GM18505 (cell line): Measurements from ENCODE around the gene MAN1A1.
"Not testable (repeated sequence)": the region's sequence is repeated elsewhere in the genome, so short reads cannot be mapped to it uniquely, and the experiment has no call there.

Experiments
- ATAC-seq: cut with Tn5 transposase; IDR thresholded peaks from one replicate; pipeline ENCODE4 v1.9.1; 2021; ENCODE audit not compliant: unreplicated experiment
- POLR2A ChIP-seq: IDR thresholded peaks from 4 replicates; pipeline ENCODE4 v1.6.1; 2011; ENCODE audit warnings: borderline replicate concordance; ENCODE audit not compliant: insufficient read depth, insufficient read length; ENCODE audit errors: extremely low read depth

Gene MAN1A1

DNA sequence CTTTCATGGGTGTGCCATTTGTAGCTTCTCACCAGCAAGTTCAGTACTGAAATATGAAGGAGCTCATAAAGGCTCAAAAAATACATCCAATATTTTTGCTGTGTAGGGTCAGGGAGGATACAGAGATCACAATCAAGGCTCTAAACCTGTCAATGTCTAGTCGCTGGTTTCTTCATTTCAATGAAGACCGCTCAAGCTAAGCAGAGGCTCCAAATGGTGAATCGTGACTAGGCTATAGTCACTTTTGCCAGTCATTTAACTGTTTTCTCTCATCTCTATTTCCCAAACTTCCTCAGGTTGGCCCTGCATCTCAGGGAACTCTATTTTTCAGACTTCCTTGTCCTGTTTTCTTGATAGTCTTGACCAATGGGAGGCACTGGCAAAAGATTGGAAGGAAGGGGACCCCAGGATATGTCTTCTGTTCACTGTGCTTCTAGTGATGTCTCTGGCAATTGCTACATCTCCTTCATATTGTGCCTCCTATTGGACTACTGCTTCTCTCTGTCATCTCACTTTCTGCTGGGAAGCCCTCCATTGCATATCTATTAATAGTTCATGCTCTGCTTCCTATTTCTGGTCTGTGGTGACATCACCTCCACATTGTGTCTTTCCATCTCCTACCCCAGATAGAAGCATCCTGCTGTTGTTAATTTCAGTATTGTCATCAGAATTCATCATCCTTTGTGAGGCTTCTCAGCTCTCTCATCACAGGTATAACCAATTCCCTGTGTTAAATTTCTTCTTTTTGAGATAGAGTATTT lies 183.4 kb downstream of the MAN1A1 start:
- no peak for TF ChIP-seq POLR2A
- no peak for ATAC-seq

DNA sequence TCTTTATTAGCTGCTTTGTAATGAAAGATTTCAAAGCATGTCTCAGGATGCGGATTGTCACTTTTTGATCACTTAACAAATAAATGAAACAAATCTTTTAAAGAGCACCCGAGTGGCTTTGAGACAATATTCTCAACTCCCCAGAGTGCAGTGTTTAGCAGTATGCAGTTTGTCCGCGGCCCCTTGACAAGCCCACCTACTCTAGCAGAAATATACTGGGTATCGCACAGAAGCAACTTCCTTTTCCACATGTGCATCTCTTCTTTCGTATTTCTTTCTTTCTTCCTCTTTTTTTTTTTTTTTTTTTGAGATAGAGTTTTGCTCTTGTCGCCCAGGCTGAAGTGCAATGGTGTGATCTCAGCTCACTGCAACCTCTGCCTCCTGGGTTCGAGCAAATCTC lies 186.6 kb downstream of the MAN1A1 start:
- TF ChIP-seq POLR2A: no peak
- no peak for ATAC-seq

DNA sequence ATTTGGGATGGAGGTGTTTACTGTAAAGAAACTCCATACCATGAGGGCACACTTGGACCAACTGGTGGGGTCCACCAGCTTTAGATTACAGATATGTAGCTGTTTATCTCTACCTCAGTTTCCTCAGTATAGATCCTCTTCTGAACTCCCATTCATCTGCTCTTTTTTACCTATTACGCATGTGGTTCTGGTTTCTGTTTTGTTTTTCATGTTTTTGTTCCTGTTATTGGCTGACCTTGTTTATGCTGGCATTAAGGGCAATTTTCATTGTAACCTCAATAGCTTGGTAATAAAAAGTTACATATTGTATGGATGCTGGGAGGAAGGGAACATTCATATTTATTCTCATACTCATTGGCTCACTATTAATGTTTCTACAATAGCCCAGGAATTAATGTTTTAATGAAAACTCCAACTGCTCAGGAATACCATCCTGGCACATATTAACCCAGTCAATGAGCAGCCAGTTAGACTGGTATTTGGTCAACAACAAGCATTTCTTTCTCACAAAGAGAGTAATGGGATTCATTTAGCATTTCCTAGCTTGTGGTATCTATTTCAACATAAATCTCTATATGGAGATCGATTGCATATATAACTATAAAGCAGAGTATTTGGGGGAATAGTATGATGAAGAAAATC lies 187.3 kb downstream of the MAN1A1 start:
- TF ChIP-seq POLR2A: no peak
- ATAC-seq: peak; percentile 72

DNA sequence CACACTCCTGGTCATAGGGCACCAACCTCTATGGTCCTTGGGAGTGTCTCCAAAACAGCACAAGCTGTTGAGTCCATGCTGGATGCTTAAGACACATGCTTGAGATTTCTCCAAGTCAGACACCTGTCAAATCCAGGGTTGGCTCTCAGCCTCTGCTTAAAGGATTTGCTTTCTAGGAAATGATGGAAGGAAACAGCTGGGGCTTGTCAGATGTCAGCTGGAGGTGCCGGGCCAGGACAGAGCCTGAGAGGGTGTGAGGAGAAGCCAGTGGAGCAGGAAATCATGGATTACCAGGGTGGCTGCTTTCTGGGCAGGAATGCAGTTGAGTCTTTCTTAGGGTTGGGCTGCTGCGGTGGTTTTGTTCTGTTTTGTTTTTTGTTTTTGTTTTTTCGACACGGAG lies 188.1 kb downstream of the MAN1A1 start:
- no peak for TF ChIP-seq POLR2A

DNA sequence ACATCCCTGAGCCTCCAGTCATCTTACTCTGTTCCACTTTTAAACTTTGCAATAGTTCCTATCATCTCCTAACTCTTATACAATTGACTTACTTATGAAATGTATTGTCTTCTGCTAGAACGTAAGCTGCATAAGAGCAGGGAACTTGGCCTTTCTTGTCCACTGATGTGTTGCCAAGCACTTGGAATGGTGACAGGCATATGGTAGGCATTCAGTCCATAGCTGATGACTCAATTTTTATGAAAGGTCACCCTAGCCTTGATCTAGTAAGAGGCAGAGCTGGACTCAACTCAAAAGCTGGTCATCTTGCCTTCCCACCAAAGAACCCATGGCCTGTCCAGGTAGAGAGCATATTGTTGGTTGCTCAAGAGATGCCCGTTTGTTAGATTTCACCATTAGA lies 188.7 kb downstream of the MAN1A1 start:
- no peak for TF ChIP-seq POLR2A
- ATAC-seq: no peak

More for the DNA sequence above, 188.1 kb downstream of the MAN1A1 start:
- no peak for ATAC-seq

DNA sequence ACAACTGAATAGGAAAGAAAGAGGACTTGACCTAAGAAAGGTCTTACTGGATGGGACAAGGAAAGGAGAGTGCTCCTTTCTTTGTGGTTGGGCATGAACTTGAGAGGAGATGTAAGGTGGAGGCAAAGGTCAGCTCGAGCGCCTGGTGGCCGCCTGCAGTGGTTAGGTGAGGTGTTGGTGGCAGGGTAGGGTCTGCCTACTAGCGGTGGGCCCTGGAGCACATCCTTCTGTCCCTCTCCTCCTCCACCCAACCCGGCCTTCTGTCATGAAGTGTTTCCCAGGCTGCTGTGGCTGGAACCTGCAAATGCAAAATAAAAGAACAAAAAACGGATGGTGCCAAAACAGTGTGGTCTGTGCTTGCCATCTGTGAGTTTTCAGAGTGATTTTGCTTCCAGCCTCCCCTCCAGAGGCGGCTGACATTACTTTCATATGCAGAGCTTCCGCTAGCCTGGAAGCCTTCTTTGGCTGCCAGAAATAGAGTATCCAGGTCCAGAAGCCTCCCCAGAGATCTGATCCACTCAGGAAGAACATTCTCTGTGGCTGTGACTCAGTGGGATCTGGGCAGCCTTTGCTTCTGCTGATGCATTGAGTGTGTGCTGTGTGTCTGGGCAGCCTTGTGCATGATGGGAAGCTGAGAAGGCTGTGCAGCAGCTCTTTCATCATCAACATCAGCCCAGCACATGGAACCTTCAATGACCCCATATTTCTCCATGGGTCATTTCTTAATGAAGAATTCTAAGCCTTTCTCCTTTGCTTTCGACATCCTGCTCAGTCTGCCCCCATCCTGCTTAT lies 191.3 kb downstream of the MAN1A1 start:
- no peak for ATAC-seq
- no peak for TF ChIP-seq POLR2A

DNA sequence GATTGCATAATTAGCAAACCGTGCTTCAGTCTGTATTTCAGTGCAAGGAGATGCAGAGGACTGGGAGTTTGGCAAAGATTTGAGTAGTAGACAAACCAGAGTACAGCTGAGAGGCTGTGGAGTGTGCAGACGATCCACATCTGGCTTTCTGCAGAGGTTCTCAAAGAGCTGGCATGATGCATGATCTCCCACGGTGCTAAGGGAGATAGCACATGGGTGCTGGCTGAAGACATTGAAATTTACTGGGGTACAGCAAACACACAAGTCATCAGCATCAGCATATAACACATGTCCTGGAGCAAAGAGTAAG lies 192.1 kb downstream of the MAN1A1 start:
- TF ChIP-seq POLR2A: no peak
- ATAC-seq: no peak

DNA sequence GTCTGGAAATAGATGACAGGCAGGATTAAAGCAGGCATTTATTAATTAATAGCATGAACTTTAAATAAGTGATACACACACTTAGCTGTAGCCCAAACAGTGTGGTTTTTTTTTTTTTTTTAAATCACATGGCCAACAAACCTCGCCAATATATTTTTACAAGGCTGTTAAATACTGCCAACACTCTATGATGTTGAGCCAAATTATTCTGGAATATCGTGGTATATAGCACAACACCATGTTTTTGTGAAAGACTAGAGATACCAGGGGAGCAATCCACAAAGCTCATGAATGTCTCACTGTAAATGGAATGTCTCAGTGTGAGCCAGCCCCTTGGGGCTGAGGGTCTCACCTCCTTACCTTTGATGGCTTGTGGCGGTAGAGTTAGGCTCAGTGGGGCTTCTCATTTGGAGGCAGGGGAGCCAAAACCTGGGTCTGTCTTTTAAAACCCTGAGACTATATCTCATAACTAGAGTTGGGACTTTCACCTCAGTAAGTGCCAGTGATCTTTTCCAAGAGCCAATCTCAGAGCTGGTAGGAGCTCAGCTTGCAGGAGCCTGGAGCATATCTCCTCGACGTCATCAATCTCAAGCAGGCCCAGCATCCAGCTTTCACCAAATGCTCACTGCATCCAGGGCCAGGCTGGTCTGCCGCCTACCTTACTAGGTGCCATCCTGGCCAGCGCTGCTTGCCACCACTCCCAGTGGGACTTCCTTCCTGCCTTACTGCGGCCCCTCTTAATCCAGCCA lies 192.6 kb downstream of the MAN1A1 start:
- no peak for ATAC-seq
- TF ChIP-seq POLR2A: no peak

DNA sequence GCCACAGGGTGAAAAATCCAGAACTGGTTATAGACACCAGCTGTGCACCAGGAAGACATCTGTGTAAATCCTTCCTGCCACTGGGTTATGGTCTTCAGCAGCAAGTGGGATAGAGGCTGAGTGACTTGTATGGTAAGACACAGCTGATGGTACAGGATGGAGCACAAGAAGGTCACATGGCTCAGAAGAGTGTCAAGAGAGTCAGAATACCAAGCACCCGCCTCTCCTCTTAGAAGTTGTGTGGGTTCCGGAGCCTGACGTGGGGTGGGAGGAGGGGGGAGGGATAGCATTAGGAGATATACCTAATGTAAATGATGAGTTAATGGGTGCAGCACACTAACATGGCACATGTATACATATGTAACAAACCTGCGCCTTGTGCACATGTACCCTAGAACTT lies 193.5 kb downstream of the MAN1A1 start:
- not testable (repeated sequence) for ATAC-seq

DNA sequence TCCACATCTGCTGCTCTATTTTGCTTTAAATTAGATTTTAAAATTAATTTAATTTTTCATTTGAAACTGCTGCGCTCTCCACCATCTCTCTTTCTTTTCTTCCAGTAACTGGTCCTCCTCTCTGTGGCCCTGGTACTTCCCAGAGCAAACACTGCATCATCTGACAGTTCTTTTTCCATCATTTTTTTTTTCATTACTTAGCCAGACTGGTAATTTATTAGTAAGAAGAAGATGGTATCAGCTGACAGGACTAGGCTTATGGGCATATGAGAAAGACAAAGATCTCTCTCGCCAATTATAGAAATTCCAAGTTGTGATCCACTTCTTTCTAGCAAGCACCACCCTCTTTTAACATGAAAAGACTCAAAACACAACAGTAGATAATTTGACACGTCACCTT lies 197.4 kb downstream of the MAN1A1 start:
- TF ChIP-seq POLR2A: no peak
- no peak for ATAC-seq

DNA sequence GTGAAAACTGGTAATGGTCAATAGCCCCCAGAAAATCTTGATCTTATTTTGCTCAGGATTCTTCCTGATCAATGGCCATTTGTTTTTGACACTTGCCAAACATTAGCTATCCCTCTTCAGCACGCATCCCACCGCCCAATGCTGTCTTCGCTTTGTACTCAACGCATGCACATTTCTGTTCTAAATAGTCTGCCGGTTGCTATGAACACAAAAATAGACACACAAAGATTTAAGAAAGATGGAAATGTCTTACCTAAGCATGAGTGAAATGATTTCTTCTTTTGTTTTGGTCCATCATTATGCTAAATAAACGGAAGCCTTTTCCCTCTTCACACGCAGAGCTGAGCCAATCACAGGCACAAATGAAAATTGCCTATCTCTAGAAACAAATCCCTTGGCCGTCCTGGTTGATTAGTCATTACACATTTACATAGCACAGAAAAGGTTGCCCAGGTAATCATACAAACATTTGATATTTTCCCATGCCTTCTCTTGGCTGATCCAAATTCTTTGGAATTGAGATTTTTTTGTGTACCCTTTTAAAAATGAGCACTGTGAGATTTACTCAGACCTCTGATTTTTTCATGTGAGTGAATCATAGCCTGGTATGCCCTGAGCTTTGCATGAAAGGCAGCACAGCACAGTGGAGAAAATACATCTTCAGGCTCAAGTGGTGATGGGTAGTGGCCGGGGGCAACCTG lies 200.6 kb downstream of the MAN1A1 start:
- TF ChIP-seq POLR2A: no peak

DNA sequence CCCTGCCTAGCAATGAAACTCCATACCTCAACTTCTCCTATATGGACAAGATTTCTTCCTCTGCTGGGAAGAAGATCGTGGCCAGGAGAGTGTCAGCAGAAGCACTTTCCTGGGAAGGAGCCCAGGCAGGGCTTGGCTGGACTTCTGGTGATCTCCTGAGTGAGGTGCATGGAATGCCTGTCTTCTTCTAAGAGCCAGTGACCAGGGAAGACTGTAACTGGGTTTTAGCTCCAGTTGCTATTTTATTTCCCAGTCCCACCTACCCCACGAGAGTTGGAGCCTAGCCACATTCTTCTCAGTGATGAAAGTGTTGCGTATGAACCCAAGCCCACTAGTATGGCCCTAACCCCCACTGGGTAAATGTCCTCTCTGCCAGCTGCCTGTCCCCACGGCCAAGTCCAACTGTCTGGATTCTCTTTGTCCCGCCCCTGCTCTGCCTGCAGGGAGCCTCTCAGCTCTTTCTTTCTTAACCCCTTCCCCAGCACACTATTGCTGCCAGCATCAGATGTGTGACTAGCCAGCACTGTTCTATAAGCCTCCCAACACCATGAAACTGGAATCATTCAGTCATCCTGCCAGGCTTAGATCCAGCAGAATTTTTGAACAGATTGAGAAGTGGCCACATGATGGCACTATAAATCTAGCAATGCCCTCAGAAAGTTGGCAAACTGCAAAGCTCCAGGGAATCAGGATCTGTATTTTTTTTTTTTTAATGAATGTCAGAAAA lies 201.3 kb downstream of the MAN1A1 start:
- no peak for ATAC-seq
- no peak for TF ChIP-seq POLR2A

More for the DNA sequence above, 200.6 kb downstream of the MAN1A1 start:
- no peak for ATAC-seq
